SU-DHL-6 (cell line): Measurements from ENCODE around the gene RHOT1.

Experiments
- CTCF ChIP-seq: fragments of 200-600 bp; sonication (generic); IDR thresholded peaks from one replicate; pipeline ENCODE4 v1.5.1; 2017; ENCODE audit warnings: antibody characterized with exemption, mild to moderate bottlenecking, low read length, moderate library complexity; ENCODE audit not compliant: insufficient read depth, poor library complexity, severe bottlenecking
- EZH2phosphoT487 ChIP-seq: fragments of 200-600 bp; sonication (generic), shearing (Covaris generic); conservative IDR thresholded peaks from 2 replicates; pipeline ENCODE4 v1.6.1; 2018; ENCODE audit warnings: mild to moderate bottlenecking, antibody characterized with exemption, low read length, moderate library complexity, mixed read lengths

- TF ChIP-seq EZH2phosphoT487 (no peak), CTCF (no peak)
Observed at GRCh38 chr17:32124985-32125847, 17.1 kb upstream of the RHOT1 start.
